Sigmoid colon (tissue), 7 donors: ENCODE data around the gene CCNQ. TPM values are rescaled to one million over a fixed set of nuclear protein-coding genes. Genes with fewer than 3 reads are reported as not detected.

ENCODE experiments used
- DNase-seq: peaks from one replicate; pipeline ENCODE4 v3.0.0-alpha.2; 2019
- H3K27ac ChIP-seq, 4 donors: fragments of 200-600 bp; sonication (generic); one replicate each; pipeline ENCODE4 v1.5.1; 2016 to 2019; ENCODE audit warnings: mild to moderate bottlenecking in 1 of 4
- H3K27me3 ChIP-seq, 3 donors: fragments of 200-600 bp; sonication (generic); one replicate each; pipeline ENCODE4 v1.5.1; 2019; ENCODE audit warnings: mild to moderate bottlenecking in 1 of 3
- H3K36me3 ChIP-seq, 4 donors: fragments of 200-600 bp; sonication (generic); one replicate each; pipeline ENCODE4 v1.5.1; 2016 to 2019
- H3K4me1 ChIP-seq, 4 donors: fragments of 200-600 bp; sonication (generic); one replicate each; pipeline ENCODE4 v1.5.1; 2017 to 2019
- H3K4me3 ChIP-seq, 4 donors: fragments of 200-600 bp; sonication (generic); one replicate each; pipeline ENCODE4 v1.5.1; 2017 to 2019; ENCODE audit warnings: mild to moderate bottlenecking in 2 of 4, moderate library complexity in 1 of 4
- H3K9me3 ChIP-seq, 4 donors: fragments of 200-600 bp in 3 of 4; sonication (generic) in 3 of 4; one replicate each; pipeline versions ENCODE4 v1.5.1 to v1.6.1; 2013 to 2019
- CTCF ChIP-seq, 4 experiments: fragments of 450-650 bp in 3 of 4; fragments of 200-600 bp in 1 of 4; IDR thresholded peaks; one replicate each; pipeline ENCODE4 v1.5.1; 2016 to 2019; ENCODE audit warnings: antibody characterized with exemption in 4 of 4, mild to moderate bottlenecking in 3 of 4, moderate library complexity in 2 of 4
- EP300 ChIP-seq, 4 donors: sonication (generic); formaldehyde crosslinking; IDR thresholded peaks; one replicate each; pipeline ENCODE4 v1.6.1; 2017; ENCODE audit warnings: antibody characterized with exemption in 4 of 4
- POLR2A ChIP-seq, 2 donors: fragments of 450-650 bp; IDR thresholded peaks; one replicate each; pipeline ENCODE4 v1.6.1; 2016; ENCODE audit warnings: antibody characterized with exemption in 2 of 2, mild to moderate bottlenecking in 2 of 2, moderate library complexity in 2 of 2
- POLR2AphosphoS5 ChIP-seq, 4 donors: sonication (generic); formaldehyde crosslinking; IDR thresholded peaks; one replicate each; pipeline ENCODE4 v1.6.1; 2017; ENCODE audit warnings: antibody characterized with exemption in 4 of 4
- WGBS, 2 donors: extraction: QIAGEN DNeasy Blood & Tissue Kit; methylation state at CpG; one replicate each; pipeline ENCODE4 v1.1.7; 2013; 5-methylcytosine and 5-hydroxymethylcytosine counted together
- intact Hi-C: fragments of 100-400 bp; cut with DNase I; formaldehyde crosslinking; loops from one replicate; pipeline ENCODE4 v1.15.1; 2023
- polyA plus RNA-seq, 3 donors: library from polyadenylated mRNA; stranded (reverse); fragments of 200-250 nt; gene quantifications; one replicate each; pipeline ENCODE4 v1.2.3, GENCODE V29; 2013
- total RNA-seq, 4 donors: library from RNA; depleted of rRNA; stranded (reverse); fragments of >200 nt; gene quantifications; one replicate each; pipeline ENCODE4 v1.1.0, GENCODE V29; 2016
- donor health status: healthy with polysubstance abuse.
- donor health status: Bipolar disorder and iron deficiency.
- donor health status: healthy.

CCNQ gene
- total and polyA plus RNA-seq, 7 donors, result 31.8 to 49.0 (median 37.9) TPM

- WGBS, 2 donors, result 90 to 92% methylated on average over 18 of the region's 18 CpGs
- no peak overlapping the region for H3K4me3 ChIP-seq
- no peaks in the 10 kb centered on the region for H3K36me3 ChIP-seq
- H3K9me3 ChIP-seq, result no peaks in the 10 kb centered on the region
- TF ChIP-seq POLR2AphosphoS5 (IDR thresholded peaks at IDR 0.05) (no peak), POLR2A (IDR thresholded peaks at IDR 0.05) (no peak), EP300 (IDR thresholded peaks at IDR 0.05) (no peak)
- DNase-seq, result no peak
- H3K4me1 ChIP-seq, result no peaks in the 10 kb centered on the region
- H3K27ac ChIP-seq, result no peak overlapping the region
- intact Hi-C loops, result no loop called here
- no peaks in the 10 kb centered on the region for H3K27me3 ChIP-seq
Observed at GRCh38 chrX:153578200-153578835, 20.6 kb downstream of the CCNQ start.

- TF ChIP-seq CTCF (IDR thresholded peaks at IDR 0.05), result no peak
- TF ChIP-seq POLR2A (IDR thresholded peaks at IDR 0.05), result no peak
- no peak for TF ChIP-seq POLR2AphosphoS5 (IDR thresholded peaks at IDR 0.05)
- no peaks in the 10 kb centered on the region for H3K36me3 ChIP-seq
- no peak for DNase-seq
- intact Hi-C loops, result no loop called here
- no peaks in the 10 kb centered on the region for H3K4me1 ChIP-seq
- no peak overlapping the region for H3K27ac ChIP-seq
- H3K27me3 ChIP-seq, result no peaks in the 10 kb centered on the region
- WGBS, 2 donors, result 82 to 84% methylated on average over 6 of the region's 6 CpGs
- no peaks in the 10 kb centered on the region for H3K9me3 ChIP-seq
- no peak overlapping the region for H3K4me3 ChIP-seq
Observed at GRCh38 chrX:153576961-153577360, 22.0 kb downstream of the CCNQ start.

- Histone ChIP-seq H3K4me3 (no peak overlapping the region), H3K9me3 (no peaks in the 10 kb centered on the region), H3K4me1 (no peaks in the 10 kb centered on the region), H3K27me3 (no peaks in the 10 kb centered on the region), H3K36me3 (no peaks in the 10 kb centered on the region), H3K27ac (no peak overlapping the region)
- intact Hi-C loops, result no loop called here
- DNase-seq, result no peak
- WGBS, 2 donors, result 59 to 75% methylated on average over 10 of the region's 10 CpGs
- TF ChIP-seq CTCF (IDR thresholded peaks at IDR 0.05), result no peak
Observed at GRCh38 chrX:153576239-153576870, 22.6 kb downstream of the CCNQ start.

- no peaks in the 10 kb centered on the region for H3K9me3 ChIP-seq
- TF ChIP-seq EP300 (IDR thresholded peaks at IDR 0.05), result no peak
- TF ChIP-seq POLR2AphosphoS5 (IDR thresholded peaks at IDR 0.05), result no peak
- TF ChIP-seq POLR2A (IDR thresholded peaks at IDR 0.05), result no peak
- no peak for TF ChIP-seq CTCF (IDR thresholded peaks at IDR 0.05)
- no peaks in the 10 kb centered on the region for H3K4me1 ChIP-seq
- no peaks in the 10 kb centered on the region for H3K27me3 ChIP-seq
- H3K4me3 ChIP-seq, result no peak overlapping the region
- 72 to 78% methylated on average over 4 of the region's 4 CpGs for WGBS, 2 donors
- intact Hi-C loops, result no loop called here
- no peak for DNase-seq
- H3K36me3 ChIP-seq, result no peaks in the 10 kb centered on the region
- H3K27ac ChIP-seq, result no peak overlapping the region
Observed at GRCh38 chrX:153573984-153574383, 25.0 kb downstream of the CCNQ start.

GRCh38 chrX:153572601-153573000, 26.3 kb downstream of the CCNQ start:
- Histone ChIP-seq H3K27ac (no peak overlapping the region), H3K27me3 (no peaks in the 10 kb centered on the region), H3K36me3 (no peaks in the 10 kb centered on the region), H3K4me1 (no peaks in the 10 kb centered on the region), H3K9me3 (no peaks in the 10 kb centered on the region), H3K4me3 (no peak overlapping the region)
- no peak for DNase-seq
- 94% methylated on average over 10 of the region's 10 CpGs for WGBS, 2 donors
- intact Hi-C loops, result no loop called here
- TF ChIP-seq POLR2AphosphoS5 (IDR thresholded peaks at IDR 0.05) (no peak), EP300 (IDR thresholded peaks at IDR 0.05) (no peak), POLR2A (IDR thresholded peaks at IDR 0.05) (no peak), CTCF (IDR thresholded peaks at IDR 0.05) (no peak)
